ENCODE data around the gene RIMBP3C.
A peak's percentile ranks its signal among the peaks of the same experiment; 100 is the strongest.
"Not testable (repeated sequence)": the region's sequence is repeated elsewhere in the genome, so short reads cannot be mapped to it uniquely, and the experiment has no call there.

Gene RIMBP3C

DNA sequence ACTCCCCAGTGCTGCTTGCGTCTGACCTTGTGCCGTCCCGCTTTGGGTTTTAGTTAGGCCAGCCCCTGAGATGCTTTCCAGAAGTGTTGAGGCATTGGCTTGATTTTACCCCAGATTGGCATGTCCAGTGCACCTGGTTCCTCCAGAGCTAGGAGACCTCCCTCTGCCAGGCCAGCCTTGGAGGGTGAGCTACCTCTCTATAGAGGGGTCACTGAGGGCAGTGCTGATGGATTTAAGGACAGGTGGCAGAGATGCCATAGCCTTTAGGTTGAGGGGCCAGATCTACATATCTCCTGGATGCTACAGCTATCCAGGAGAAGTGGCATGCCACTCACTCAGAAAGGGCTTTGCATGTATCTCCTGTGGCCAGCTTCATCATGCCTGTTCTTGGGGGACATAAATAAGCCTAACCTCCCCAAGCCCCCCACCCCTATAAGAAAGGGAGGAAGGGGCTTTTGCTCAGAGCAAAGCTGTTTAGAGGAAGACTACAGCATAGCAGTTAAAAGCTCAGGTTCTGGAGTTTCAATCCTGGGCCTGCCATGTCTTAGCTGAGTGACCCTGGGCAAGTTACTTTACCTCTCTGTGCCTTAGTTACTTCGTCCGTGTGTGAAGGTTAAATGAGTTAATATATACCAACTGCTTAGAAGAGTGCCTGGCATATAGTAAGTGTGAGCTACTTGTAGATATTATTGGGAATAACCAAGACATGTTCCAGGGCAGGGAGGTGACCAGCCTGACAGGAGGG lies 22.7 kb upstream of the RIMBP3C start:
- no peak for DNase-seq (ENCODE audit: low read depth in 3 of 3)

DNA sequence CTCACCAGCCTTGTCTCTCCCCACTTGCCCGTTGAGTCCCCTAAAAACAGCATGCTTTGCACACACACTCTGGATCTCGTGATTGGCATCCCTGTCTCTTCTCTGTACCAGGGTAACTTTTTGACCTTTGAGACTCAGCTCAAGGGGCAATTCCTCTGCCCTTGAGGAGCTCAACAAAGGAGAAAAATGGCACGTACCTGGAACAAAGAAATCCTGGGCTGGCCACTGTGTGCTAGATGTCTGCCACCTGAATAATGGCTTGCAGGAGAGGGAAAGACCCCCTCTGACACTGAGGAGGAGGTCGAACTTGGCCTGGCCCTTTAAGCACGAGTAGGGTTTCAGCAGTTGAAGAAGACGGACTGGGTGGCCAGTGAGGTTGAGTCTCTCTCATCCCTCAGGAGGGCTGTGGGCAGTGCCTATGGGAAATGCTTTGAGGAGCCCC lies 22.1 kb upstream of the RIMBP3C start:
- no peak for DNase-seq (ENCODE audit: low read depth in 3 of 3)

- DNase-seq (ENCODE audit: low read depth in 3 of 3), result no peak
Measured at GRCh38 chr22:21571679-21572078, 20.4 kb upstream of the RIMBP3C start.

- no peak for DNase-seq (ENCODE audit: low read depth in 3 of 3)
Measured at GRCh38 chr22:21570398-21570797, 19.1 kb upstream of the RIMBP3C start.

- DNase-seq (ENCODE audit: low read depth in 3 of 3), result no peak
Measured at GRCh38 chr22:21569459-21570170, 18.4 kb upstream of the RIMBP3C start.

DNA sequence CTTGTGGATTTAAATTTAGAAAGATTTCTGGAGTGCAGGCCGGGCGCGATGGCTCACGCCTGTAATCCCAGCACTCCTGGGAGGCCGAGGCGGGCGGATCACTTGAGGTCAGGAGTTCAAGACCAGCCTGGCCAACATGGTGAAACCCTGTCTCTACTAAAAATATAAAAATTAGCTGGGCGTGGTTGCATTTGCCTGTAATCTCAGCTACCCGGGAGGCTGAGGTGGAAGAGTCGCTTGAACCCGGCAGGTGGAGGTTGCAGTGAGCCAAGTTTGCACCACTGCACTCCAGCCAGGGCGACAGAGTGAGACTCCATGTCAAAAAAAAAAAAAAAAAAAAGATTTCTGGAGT lies 17.8 kb upstream of the RIMBP3C start:
- not testable (repeated sequence) for DNase-seq (ENCODE audit: low read depth in 3 of 3)

DNA sequence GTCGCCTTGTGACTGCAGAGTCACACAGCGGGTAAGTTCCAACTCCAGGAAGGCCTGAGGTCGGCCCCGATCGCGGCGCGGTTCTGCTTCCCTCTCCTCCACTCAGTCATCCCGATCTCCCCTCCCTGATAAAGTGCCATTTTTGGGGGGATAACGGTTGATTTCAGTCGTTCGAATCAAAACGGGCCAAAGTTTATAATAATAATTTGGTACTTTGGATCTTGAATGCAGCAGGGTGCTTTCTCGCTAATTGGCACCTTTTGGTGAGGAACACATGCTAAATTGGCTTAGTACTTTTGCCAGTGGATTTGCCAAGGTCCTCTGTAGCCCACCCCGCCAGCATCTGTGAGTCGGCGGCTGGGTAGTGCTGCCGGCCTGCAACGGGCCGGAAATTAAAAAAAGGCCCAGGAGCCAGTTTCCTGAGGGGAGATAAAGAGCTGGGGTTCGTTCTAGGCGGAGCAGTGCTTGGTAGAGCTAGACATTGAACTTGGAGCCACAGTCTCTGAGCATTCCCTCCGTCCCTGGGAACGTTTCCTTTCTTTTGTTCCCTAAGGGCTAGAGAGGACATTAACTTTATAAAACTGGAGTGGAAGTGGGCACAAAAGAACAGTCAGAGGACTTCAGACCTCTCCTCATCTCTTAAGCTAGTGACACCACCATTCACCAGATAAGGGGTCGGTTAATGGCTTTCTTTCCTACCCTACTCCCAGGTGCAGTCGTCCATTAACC lies 17.2 kb upstream of the RIMBP3C start:
- no peak for DNase-seq (ENCODE audit: low read depth in 3 of 3)

DNA sequence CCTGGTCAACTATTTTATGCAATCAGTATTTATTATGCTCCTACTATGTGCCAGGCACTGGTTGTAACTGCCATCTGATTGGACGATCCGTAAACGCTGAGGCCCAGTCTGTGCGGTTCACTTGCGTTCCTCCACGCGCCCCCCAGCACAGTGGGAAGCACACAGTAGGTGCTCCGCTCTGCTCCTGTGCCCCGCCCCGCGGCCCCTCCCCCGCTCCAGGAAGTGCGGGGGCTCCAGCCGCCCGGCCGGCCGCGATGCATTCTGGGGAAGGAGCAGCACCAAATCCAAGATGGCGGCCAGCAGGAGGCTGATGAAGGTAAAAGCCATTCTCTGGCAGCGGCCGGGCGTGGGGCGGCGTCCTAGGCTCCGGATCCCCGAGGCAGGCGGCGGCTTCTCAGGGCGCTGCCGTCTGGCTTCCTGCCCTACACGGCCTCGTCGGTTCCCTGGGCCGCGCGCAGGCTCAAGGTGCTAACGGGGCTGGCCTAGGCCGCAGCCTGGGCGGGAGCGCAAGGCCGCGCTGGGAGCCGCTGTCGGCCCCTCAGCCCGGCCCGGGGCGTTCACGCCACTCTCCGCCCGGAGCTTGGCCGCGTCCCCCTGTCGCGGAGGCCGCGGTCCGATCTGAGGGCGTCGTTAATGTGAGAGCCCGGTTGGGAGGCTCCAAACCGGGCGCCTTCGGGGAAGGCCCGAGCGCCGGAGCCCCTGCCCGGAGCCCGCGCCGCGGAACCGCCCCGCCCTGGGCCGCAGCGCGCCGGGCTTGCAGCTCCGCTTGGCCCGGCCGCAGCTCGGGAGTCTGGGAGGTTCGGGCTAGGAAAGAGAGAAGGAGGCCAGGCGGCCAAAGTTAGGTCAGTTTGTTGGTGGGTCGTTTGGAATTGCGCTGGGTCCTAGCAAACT lies 16.4 kb upstream of the RIMBP3C start, which contains the start of gene UBE2L3:
Gene UBE2L3 (plus strand): TSS at position 259 of the 891 bp plus-strand sequence. CDS start 31 bp downstream, at position 290.
- peak; percentile 66 to 84 (median 72) for DNase-seq (ENCODE audit: low read depth in 3 of 3)

DNA sequence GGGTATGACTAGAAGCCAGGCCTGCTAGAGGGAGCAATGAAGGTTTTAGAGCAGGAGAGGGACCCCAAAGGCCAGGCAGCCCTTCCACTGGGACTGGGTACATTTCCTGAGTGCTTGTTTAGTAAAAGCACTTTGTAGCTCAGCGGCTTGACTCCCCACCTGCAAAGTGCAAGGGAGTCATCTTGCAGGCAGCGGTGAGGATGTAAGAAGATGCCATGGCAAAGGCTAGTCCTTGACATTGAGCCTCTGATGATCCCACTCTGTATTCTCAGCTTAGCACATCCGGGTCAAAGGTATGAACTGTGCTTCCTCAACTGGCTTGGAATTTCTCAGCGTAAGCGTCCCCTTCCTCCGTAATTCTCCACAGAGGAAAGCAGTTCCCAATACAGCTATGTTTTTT lies 13.2 kb upstream of the RIMBP3C start:
- no peak for DNase-seq (ENCODE audit: low read depth in 3 of 3)

GRCh38 chr22:21563912-21564311 lies 12.7 kb upstream of the RIMBP3C start:
- no peak for DNase-seq (ENCODE audit: low read depth in 3 of 3)

GRCh38 chr22:21560657-21561056 lies 9.4 kb upstream of the RIMBP3C start:
- not testable (repeated sequence) for DNase-seq (ENCODE audit: low read depth in 3 of 3)

DNA sequence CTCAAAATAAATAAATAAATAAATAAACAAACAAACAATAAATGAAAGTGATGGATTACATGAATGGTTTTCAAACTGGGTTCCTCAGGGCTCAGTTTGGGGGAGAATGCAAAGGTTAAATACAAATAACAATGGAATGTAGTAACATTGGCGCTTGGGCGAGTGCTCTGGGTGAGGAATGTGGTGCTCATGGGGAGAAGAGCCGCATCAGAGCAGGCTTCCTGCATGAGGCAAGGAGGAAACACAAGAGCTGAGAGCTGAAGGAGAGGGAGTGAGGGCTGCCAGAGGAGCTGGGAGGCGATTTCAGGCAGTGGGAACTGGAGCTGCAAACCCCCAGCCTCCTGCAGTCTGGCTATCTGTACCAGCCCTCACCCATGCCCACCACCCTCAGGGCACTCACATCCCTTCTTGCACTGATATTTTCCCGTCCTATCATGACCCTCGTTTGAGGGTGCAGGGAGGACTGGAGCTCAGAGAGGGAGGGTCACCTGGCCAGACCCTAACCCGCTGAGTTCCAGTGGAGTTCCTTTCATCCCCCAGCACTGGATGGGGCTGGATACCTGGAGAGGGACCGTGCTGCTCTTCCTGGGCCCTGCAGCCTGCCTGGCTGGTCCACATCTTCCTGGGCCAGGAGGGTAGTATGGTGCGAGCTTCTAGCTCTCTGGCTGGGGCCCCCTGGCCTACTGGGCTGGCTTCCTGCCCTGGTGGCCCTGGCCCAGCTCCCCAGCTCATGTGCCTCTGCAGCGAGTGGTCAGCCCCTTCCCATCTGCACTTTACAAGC lies 8.3 kb upstream of the RIMBP3C start:
- not testable (repeated sequence) for DNase-seq (ENCODE audit: low read depth in 3 of 3)

- DNase-seq (ENCODE audit: low read depth in 3 of 3), result not testable (repeated sequence)
Measured at GRCh38 chr22:21550678-21551047, 598 bp downstream of the RIMBP3C start.

DNA sequence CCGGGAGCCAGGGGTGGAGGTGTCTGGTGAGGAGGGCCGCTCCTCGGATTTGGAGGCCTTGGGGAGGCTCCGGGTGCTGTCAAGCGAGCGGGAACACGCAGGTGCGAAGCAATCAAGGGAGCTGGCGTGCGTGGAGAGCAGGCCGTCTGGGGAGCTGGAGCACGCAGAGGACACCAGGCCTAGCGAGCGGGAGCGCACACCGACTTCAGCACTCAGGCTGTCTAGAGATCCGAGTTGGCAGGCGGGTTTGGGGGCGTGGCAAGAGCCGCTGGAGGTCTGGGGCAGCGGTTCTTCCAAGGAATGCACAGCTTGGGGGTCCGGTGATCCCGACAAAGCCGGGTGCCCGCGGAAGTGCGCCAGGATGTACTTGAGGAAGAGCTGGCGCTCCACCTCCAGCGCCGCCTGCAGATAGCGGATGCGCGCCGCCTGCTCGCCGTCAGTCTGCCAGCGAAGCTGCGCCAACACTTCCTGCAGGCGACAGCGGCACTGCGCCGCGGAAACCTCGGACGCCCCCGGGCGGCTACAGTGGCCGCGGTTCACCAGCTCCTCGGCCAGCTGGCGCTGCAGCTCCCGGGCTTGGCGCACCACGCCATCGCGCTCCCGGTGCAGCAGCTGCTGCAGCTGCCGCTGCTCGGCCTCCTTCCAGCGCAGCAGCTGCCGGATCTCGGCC lies 1.1 kb downstream of the RIMBP3C start:
- not testable (repeated sequence) for DNase-seq (ENCODE audit: low read depth in 3 of 3)

DNA sequence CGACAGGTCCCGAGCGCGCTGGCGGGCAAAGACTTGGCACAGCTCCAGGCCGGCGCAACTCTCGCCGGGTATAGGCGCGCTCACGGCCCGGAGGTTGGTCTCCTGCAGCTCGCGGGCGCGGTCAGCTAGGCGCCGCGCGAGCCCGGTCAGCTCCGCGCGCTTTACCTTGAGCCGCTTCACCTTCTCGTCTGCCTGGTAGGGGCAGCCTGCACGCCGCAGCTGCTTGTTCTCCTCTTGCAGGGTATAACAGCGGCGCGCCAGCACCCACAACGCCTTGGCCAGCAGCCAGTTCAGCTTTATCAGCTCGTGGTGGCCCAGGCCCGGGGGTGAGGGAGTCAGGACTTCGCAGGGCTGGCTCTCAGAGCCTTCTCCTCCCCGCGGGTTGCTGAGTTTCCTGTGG lies 1.7 kb downstream of the RIMBP3C start:
- not testable (repeated sequence) for DNase-seq (ENCODE audit: low read depth in 3 of 3)

DNA sequence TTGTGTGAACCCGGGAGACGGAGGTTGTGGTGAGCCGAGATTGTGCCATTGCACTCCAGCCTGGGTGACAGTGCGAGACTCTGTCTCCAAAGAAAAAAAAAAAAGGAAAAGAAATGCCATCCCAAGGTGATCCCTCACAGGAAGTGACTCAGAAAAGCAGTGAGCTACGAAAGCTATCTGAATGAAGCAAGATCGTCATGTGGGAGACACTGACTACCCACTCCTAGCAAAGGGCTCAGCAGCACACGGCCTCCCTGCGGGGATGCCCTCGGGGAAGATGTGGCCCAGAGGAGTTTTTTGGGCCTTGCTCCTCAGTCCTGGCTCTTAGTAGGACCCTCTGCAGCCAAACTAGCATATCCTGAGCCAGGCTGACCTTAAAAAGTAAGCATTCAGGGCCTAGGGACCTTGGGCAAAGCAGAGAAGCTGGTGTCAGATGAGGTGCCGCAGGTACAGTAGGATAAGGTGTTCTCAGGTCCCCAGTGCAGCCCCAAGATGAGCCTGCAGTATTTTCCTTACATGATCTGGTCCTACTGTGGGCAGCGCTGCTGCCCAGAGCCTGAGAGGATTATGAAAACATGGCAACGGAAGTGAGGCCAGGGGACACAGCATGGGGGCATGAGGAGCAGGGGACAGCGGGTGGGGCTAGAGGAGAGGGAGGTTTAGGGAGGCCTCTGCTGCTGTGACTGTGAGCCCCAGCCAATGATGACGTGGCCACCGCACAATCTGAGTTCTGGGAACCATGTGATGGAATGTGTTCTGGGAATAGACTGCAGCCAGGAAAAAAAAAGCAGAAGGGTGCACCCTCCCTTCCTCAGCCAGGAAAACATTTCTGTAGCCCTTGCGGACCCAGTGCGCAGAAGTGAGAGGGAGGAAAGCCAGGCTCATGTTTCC lies 6.6 kb downstream of the RIMBP3C start:
- DNase-seq (ENCODE audit: low read depth in 3 of 3), result not testable (repeated sequence)

DNA sequence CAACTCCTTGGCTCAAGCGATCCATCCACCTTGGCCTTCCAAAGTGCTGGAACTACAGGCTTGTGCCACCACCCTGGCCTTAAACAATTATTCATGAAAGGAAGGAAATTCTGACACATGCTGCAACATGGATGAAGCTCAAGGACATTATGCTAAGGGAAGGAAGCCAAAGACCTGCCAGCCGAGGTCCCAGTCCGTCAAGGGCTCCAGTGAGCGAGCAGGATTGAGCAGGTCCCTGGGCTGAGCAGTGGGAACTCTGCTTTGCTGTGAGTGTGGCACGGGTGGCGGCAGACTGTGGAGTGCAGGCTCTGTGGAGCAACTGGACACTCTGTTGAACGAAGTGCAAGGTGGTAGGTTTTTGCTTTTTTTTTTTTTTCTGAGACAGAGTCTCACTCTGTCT lies 11.4 kb downstream of the RIMBP3C start:
- DNase-seq (ENCODE audit: low read depth in 3 of 3), result not testable (repeated sequence)

DNA sequence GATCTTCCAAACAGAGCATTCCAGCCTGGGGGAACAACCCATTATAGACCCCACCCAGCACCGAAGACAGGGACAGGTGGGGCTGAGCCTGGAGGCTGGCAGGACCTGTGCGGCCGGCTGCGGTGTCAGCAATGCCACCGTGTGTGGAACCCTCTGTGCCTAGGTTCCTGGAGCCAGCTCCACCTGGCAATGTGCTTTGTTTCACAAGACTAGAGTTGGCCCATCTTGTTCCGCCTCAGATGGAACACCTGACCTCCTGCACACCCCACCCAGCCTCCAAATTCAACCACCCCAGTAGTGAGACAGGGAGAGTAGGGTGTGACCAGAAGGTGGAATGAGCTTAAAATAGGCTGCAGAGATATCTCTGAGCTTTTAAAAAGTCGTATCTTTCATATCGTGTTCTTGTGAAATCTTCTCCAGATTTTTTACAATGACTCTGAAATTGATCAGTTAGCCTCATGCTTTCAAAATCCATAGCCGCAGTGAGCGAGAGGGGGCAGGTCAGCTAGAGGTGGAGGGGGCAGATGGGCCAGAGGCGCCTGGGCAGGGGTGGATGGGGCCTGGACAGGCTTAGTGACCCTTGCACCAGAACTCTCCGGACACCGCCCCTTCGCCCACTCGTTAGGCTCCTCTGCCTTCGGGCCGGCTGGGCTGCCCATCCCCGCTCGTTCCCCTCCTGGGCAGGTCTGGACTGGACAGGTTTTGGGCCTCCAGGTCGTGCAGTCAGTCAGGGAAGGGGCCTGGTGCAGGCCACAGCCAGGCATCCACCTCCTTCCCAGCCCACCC lies 18.2 kb downstream of the RIMBP3C start:
- DNase-seq (ENCODE audit: low read depth in 3 of 3), result not testable (repeated sequence)
